Stromal cell of bone marrow (primary cell): ENCODE measurements around the gene STKLD1.
"Not testable (repeated sequence)": the region's sequence is repeated elsewhere in the genome, so short reads cannot be mapped to it uniquely, and the experiment has no call there.

Source experiments
- DNase-seq: peaks from one replicate; pipeline ENCODE4 v3.0.0-alpha.2; 2012; ENCODE audit warnings: low read depth

STKLD1 gene

GRCh38 chr9:133443982-133444381 lies 67.8 kb downstream of the STKLD1 start:
- no peak for DNase-seq

GRCh38 chr9:133445293-133445969 lies 69.3 kb downstream of the STKLD1 start:
- DNase-seq: no peak

- no peak for DNase-seq
These were observed 72.4 kb downstream of the STKLD1 start for GRCh38 chr9:133448487-133448972.

- no peak for DNase-seq
These were observed 73.6 kb downstream of the STKLD1 start for GRCh38 chr9:133449760-133450159.

GRCh38 chr9:133451865-133452264 lies 75.7 kb downstream of the STKLD1 start:
- not testable (repeated sequence) for DNase-seq

- no peak for DNase-seq
These were observed 76.4 kb downstream of the STKLD1 start for GRCh38 chr9:133452562-133452961.

GRCh38 chr9:133453651-133454050 lies 77.5 kb downstream of the STKLD1 start:
- DNase-seq: no peak

- no peak for DNase-seq
These were observed 78.2 kb downstream of the STKLD1 start for GRCh38 chr9:133454325-133454724.

- no peak for DNase-seq
These were observed 78.9 kb downstream of the STKLD1 start for GRCh38 chr9:133454943-133455673.
